GM04503 (cell line): ENCODE data around the gene FAM3D.

Source experiments
- DNase-seq: peaks from one replicate; pipeline ENCODE4 v3.0.0-alpha.2; 2012; ENCODE audit warnings: low read depth

The FAM3D gene

GRCh38 chr3:58591517-58592510, 74.8 kb downstream of the FAM3D start:
- no peak for DNase-seq

- no peak for DNase-seq
Observed at GRCh38 chr3:58588030-58588614, 78.5 kb downstream of the FAM3D start.

- no peak for DNase-seq
Observed at GRCh38 chr3:58586776-58587192, 79.8 kb downstream of the FAM3D start.

- DNase-seq, result no peak
Observed at GRCh38 chr3:58585994-58586393, 80.6 kb downstream of the FAM3D start.

GRCh38 chr3:58585005-58585786, 81.4 kb downstream of the FAM3D start:
- no peak for DNase-seq

- no peak for DNase-seq
Observed at GRCh38 chr3:58584690-58585004, 81.9 kb downstream of the FAM3D start.
